ENCODE data around the gene KISS1. TPM values are rescaled to one million over a fixed set of nuclear protein-coding genes. Genes with fewer than 3 reads are reported as not detected.

The KISS1 gene
- total and polyA plus RNA-seq, 4 donors = 0.25 to 3.4 TPM; not detected in 2

DNA sequence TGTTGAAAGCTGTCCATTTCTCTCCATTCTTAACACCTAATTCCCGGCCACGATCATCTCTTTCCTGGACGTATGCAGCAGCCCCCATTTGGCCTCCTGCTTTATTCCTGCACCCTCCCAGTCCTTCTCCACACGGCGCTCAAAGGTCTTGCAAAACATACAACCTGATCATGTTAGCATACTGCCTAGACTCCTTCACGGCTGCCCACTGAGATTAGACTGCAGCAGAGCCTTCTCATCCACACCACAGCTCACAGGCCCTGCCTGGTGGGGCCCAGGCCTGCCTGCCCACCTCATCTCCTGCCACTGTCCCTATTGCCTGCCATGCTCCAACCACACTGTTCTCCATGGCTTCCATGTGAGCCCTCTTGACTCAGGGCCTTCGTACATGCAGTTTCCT is 14.8 kb upstream of the KISS1 start:
- ATAC-seq (ENCODE audit: insufficient read depth, low FRiP score) (no peak), DNase-seq (no peak)
- no peaks in the 10 kb centered on the region for H3K36me3 ChIP-seq (ENCODE audit: control insufficient read depth in 4 of 4, insufficient read depth in 4 of 4, low read length in 4 of 4)
- peaks cover 0 to 8% (median 0%) of the 10 kb centered on the region in 5 donors for H3K4me1 ChIP-seq (ENCODE audit: control insufficient read depth in 5 of 5, insufficient read depth in 5 of 5, low read length in 5 of 5)
- TF ChIP-seq, protein P1, sequence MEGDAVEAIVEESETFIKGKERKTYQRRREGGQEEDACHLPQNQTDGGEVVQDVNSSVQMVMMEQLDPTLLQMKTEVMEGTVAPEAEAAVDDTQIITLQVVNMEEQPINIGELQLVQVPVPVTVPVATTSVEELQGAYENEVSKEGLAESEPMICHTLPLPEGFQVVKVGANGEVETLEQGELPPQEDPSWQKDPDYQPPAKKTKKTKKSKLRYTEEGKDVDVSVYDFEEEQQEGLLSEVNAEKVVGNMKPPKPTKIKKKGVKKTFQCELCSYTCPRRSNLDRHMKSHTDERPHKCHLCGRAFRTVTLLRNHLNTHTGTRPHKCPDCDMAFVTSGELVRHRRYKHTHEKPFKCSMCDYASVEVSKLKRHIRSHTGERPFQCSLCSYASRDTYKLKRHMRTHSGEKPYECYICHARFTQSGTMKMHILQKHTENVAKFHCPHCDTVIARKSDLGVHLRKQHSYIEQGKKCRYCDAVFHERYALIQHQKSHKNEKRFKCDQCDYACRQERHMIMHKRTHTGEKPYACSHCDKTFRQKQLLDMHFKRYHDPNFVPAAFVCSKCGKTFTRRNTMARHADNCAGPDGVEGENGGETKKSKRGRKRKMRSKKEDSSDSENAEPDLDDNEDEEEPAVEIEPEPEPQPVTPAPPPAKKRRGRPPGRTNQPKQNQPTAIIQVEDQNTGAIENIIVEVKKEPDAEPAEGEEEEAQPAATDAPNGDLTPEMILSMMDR (IDR thresholded peaks at IDR 0.05; ENCODE audit: control extremely low read depth, extremely low read depth) = no peak
- no peaks in the 10 kb centered on the region for H3K27me3 ChIP-seq (ENCODE audit: control insufficient read depth in 3 of 3, insufficient read depth in 3 of 3, low read length in 2 of 3)
- H3K27ac ChIP-seq (ENCODE audit: low read depth in 1 of 2, low read length in 1 of 2) = no peak overlapping the region
- H3K9ac ChIP-seq (ENCODE audit: insufficient read depth in 1 of 2, low read length in 2 of 2) = no peak overlapping the region
- WGBS, 2 donors = 77 to 81% methylated on average over 7 of the region's 7 CpGs
- no peak overlapping the region for H3K4me3 ChIP-seq
- H3K9me3 ChIP-seq (ENCODE audit: control insufficient read depth in 4 of 4, insufficient read depth in 3 of 4, low read length in 3 of 4) = no peaks in the 10 kb centered on the region

DNA sequence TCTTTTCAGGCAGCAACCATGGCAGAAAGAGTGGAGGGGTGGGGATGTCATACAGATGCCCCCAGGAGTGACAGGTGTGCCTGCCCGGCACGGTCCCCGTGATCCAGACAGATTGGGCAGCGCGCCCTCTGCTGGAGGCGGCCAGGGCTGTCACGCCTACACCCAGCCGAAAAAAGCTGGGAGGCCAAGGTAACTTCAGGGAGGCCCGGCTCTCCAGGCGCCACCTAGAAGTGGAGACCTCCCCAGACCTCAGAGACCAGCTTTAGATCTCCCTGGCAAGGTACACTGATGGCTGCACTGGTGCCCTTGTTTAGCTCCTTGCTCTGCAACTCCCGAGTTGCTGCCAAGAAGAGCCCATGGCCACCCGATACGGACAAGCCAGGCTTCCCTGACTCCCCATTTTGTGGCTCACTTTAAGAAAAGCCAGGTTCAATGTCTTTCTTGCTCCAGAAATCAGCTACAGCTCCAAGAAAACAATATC is 10.9 kb upstream of the KISS1 start:
- Histone ChIP-seq H3K9me3 (ENCODE audit: control insufficient read depth in 4 of 4, insufficient read depth in 3 of 4, low read length in 3 of 4) (no peaks in the 10 kb centered on the region), H3K4me1 (ENCODE audit: control insufficient read depth in 5 of 5, insufficient read depth in 5 of 5, low read length in 5 of 5) (peaks cover 0 to 4% (median 0%) of the 10 kb centered on the region in 5 donors), H3K9ac (ENCODE audit: insufficient read depth in 1 of 2, low read length in 2 of 2) (no peak overlapping the region), H3K27me3 (ENCODE audit: control insufficient read depth in 3 of 3, insufficient read depth in 3 of 3, low read length in 2 of 3) (peaks cover 0 to 3% (median 2%) of the 10 kb centered on the region in 3 donors), H3K27ac (ENCODE audit: low read depth in 1 of 2, low read length in 1 of 2) (no peak overlapping the region), H3K36me3 (ENCODE audit: control insufficient read depth in 4 of 4, insufficient read depth in 4 of 4, low read length in 4 of 4) (no peaks in the 10 kb centered on the region), H3K4me3 (no peak overlapping the region)
- ATAC-seq (ENCODE audit: insufficient read depth, low FRiP score) (peak; percentile 69), DNase-seq (peak; percentile 29 to 52 (median 38))
- WGBS, 2 donors = 20 to 22% methylated on average over 13 of the region's 13 CpGs
- TF ChIP-seq, protein P1 (IDR thresholded peaks at IDR 0.05; ENCODE audit: control extremely low read depth, extremely low read depth) = peak; percentile 74

DNA sequence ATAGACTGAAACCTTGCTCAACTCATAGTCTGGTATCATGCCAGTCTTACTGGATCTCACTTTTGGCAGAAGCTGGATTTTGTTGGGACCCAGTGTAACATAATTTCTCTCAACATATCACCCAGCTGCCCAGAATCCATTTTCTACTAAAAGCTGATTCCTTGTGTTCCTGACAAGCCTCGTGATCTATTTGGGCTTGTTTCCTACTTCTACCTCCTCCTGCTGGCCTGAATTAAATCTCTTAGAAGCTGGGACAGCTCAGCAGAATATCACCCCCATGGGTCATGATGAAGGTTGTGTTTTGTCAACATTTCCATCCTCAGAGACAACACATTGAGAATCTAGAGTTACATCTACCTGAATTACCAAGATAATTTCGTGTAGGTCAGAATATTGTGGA is 9.8 kb upstream of the KISS1 start:
- H3K27ac ChIP-seq (ENCODE audit: low read depth in 1 of 2, low read length in 1 of 2) = no peak overlapping the region

More for the DNA sequence above, 9.8 kb upstream of the KISS1 start:
- no peak overlapping the region for H3K4me3 ChIP-seq
- DNase-seq (no peak), ATAC-seq (ENCODE audit: insufficient read depth, low FRiP score) (no peak)
- H3K27me3 ChIP-seq (ENCODE audit: control insufficient read depth in 3 of 3, insufficient read depth in 3 of 3, low read length in 2 of 3) = peaks cover 0 to 3% (median 2%) of the 10 kb centered on the region in 3 donors
- 59 to 68% methylated on average over 2 of the region's 2 CpGs for WGBS, 2 donors
- TF ChIP-seq, protein P1 (IDR thresholded peaks at IDR 0.05; ENCODE audit: control extremely low read depth, extremely low read depth) = no peak
- peaks cover 0 to 4% (median 0%) of the 10 kb centered on the region in 5 donors for H3K4me1 ChIP-seq (ENCODE audit: control insufficient read depth in 5 of 5, insufficient read depth in 5 of 5, low read length in 5 of 5)
- no peaks in the 10 kb centered on the region for H3K9me3 ChIP-seq (ENCODE audit: control insufficient read depth in 4 of 4, insufficient read depth in 3 of 4, low read length in 3 of 4)
- H3K9ac ChIP-seq (ENCODE audit: insufficient read depth in 1 of 2, low read length in 2 of 2) = no peak overlapping the region
- no peaks in the 10 kb centered on the region for H3K36me3 ChIP-seq (ENCODE audit: control insufficient read depth in 4 of 4, insufficient read depth in 4 of 4, low read length in 4 of 4)

Data from lung (tissue), 12 donors.